Neural progenitor cell (in vitro differentiated cells): ENCODE data around the gene PTK6.

Source experiments
- CTCF ChIP-seq: fragments of 200-600 bp; sonication (generic); IDR thresholded peaks from 2 replicates; pipeline ENCODE4 v1.5.1; 2017; ENCODE audit warnings: antibody characterized with exemption, mild to moderate bottlenecking
- EZH2 ChIP-seq: fragments of 200-600 bp; sonication (generic); IDR thresholded peaks from 2 replicates; pipeline ENCODE4 v1.6.1; 2017; ENCODE audit warnings: antibody characterized with exemption, mild to moderate bottlenecking, moderate library complexity

GRCh38 chr20:63494420-63495166, 42.6 kb downstream of the PTK6 start:
- TF ChIP-seq CTCF (no peak), EZH2 (no peak)
